Lower leg skin (tissue), 4 donors: ENCODE results near the gene SLC48A1. TPM values are rescaled to one million over a fixed set of nuclear protein-coding genes. Genes with fewer than 3 reads are reported as not detected.

Experiments used
- DNase-seq, 2 donors: peaks; one replicate each; pipeline ENCODE4 v3.0.0-alpha.2; 2019; ENCODE audit warnings: low spot score in 2 of 2
- H3K4me3 ChIP-seq: fragments of 200-600 bp; sonication (generic); 2 replicates; pipeline ENCODE4 v1.5.1; 2017; ENCODE audit warnings: mild to moderate bottlenecking, low read depth; ENCODE audit not compliant: poor library complexity, severe bottlenecking
- POLR2A ChIP-seq, 2 donors: fragments of 450-650 bp; IDR thresholded peaks; one replicate each; pipeline ENCODE4 v1.6.1; 2016 to 2017; ENCODE audit warnings: antibody characterized with exemption in 2 of 2, mild to moderate bottlenecking in 1 of 2, moderate library complexity in 1 of 2
- WGBS, 2 donors: methylation state at CpG; one replicate each; pipeline ENCODE4 v1.1.5; 2018; 5-methylcytosine and 5-hydroxymethylcytosine counted together
- intact Hi-C: fragments of 100-400 bp; cut with DNase I; formaldehyde crosslinking; loops from one replicate; pipeline ENCODE4 v1.15.0; 2023; ENCODE audit warnings: low total_unique reads
- total RNA-seq, 4 donors: library from RNA; depleted of rRNA; stranded (reverse); fragments of >200 nt; gene quantifications; one replicate each; pipeline ENCODE4 v1.1.0, GENCODE V29; 2016
- TF ChIP-seq, protein P1 (sequence below), 3 donors: fragments of 450-650 bp; IDR thresholded peaks; one replicate each; pipeline ENCODE4 v1.5.1; 2016; ENCODE audit warnings: antibody characterized with exemption in 3 of 3, mild to moderate bottlenecking in 3 of 3, moderate library complexity in 2 of 3

SLC48A1 gene
- total RNA-seq, 4 donors from 2014 or later = 28.2 to 51.7 (median 48.6) TPM

GRCh38 chr12:47751561-47751960, 21.5 kb upstream of the SLC48A1 start:
- 76 to 80% methylated on average over 8 to 9 of the region's 9 CpGs for WGBS, 2 donors
- TF ChIP-seq, protein P1, sequence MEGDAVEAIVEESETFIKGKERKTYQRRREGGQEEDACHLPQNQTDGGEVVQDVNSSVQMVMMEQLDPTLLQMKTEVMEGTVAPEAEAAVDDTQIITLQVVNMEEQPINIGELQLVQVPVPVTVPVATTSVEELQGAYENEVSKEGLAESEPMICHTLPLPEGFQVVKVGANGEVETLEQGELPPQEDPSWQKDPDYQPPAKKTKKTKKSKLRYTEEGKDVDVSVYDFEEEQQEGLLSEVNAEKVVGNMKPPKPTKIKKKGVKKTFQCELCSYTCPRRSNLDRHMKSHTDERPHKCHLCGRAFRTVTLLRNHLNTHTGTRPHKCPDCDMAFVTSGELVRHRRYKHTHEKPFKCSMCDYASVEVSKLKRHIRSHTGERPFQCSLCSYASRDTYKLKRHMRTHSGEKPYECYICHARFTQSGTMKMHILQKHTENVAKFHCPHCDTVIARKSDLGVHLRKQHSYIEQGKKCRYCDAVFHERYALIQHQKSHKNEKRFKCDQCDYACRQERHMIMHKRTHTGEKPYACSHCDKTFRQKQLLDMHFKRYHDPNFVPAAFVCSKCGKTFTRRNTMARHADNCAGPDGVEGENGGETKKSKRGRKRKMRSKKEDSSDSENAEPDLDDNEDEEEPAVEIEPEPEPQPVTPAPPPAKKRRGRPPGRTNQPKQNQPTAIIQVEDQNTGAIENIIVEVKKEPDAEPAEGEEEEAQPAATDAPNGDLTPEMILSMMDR (IDR thresholded peaks at IDR 0.05) = no peak
- no peak for TF ChIP-seq POLR2A (IDR thresholded peaks at IDR 0.05)
- intact Hi-C loops = no loop called here
- H3K4me3 ChIP-seq = no peak overlapping the region
- peak in 1 of 2 donors; percentile 87 for DNase-seq

DNA sequence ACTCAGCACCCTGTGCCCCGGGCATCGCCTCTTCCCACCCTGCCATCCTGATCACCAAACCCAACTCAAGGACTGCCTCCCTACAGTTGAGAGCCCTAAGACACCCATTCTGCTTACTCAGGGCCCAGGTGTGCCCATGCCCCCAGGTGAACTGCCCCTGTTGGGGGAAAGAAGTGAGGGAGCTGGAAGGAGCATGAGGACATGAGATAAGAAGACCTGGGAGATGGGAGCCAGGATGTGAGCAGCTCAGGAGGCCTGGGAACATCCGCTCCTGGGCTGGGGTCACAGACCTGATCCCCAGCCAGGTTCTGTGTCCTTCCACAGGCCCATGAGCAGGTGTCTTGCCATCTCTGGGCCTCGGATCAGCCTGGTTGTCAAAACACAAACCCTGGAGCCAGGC, 20.9 kb upstream of the SLC48A1 start:
- DNase-seq = no peak
- no peak overlapping the region for H3K4me3 ChIP-seq
- 79 to 85% methylated on average over 4 of the region's 4 CpGs for WGBS, 2 donors
- intact Hi-C loops = no loop called here
- no peak for TF ChIP-seq POLR2A (IDR thresholded peaks at IDR 0.05)
- TF ChIP-seq, protein P1 (IDR thresholded peaks at IDR 0.05) = no peak

DNA sequence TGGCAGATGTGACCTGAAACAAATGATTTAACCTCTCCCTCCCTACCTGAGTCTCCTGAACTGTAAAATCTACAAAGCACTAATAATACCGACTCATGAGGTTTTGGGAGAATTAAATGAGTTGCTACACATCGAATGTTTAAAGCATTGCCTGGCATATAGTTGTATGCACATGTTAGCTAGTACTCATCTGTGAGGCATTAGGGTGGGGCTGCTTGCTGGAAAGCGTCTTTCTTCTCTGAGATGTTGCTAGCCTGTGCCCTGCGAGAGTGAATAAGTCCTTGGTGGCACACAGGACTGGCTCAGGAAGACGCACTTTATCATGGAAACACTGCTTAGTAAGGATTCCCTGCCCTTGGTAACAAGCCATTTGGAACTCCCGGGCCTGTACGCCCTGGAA, 20.5 kb upstream of the SLC48A1 start:
- DNase-seq = no peak
- 24 to 48% methylated on average over 7 of the region's 7 CpGs for WGBS, 2 donors
- intact Hi-C loops = no loop called here
- TF ChIP-seq, protein P1 (IDR thresholded peaks at IDR 0.05) = no peak
- TF ChIP-seq POLR2A (IDR thresholded peaks at IDR 0.05) = no peak
- no peak overlapping the region for H3K4me3 ChIP-seq

GRCh38 chr12:47753021-47754001, 19.7 kb upstream of the SLC48A1 start:
- 31 to 34% methylated on average over 11 of the region's 11 CpGs for WGBS, 2 donors
- TF ChIP-seq, protein P1 (IDR thresholded peaks at IDR 0.05) = no peak
- no peak for TF ChIP-seq POLR2A (IDR thresholded peaks at IDR 0.05)
- DNase-seq = peak; percentile 64 to 95
- intact Hi-C loops = no loop called here
- H3K4me3 ChIP-seq = no peak overlapping the region

GRCh38 chr12:47754126-47754525, 18.9 kb upstream of the SLC48A1 start:
- intact Hi-C loops = no loop called here
- TF ChIP-seq POLR2A (IDR thresholded peaks at IDR 0.05) = no peak
- TF ChIP-seq, protein P1 (IDR thresholded peaks at IDR 0.05) = no peak
- 77 to 85% methylated on average over 4 of the region's 4 CpGs for WGBS, 2 donors
- no peak for DNase-seq
- H3K4me3 ChIP-seq = no peak overlapping the region
